GM15510 (cell line): ENCODE results near the gene CERS1.

ENCODE experiments used
- POLR2A ChIP-seq: IDR thresholded peaks from 3 replicates; pipeline ENCODE4 v1.6.1; 2011; ENCODE audit warnings: borderline replicate concordance; ENCODE audit not compliant: insufficient read length; ENCODE audit errors: extremely low read depth

The CERS1 gene

DNA sequence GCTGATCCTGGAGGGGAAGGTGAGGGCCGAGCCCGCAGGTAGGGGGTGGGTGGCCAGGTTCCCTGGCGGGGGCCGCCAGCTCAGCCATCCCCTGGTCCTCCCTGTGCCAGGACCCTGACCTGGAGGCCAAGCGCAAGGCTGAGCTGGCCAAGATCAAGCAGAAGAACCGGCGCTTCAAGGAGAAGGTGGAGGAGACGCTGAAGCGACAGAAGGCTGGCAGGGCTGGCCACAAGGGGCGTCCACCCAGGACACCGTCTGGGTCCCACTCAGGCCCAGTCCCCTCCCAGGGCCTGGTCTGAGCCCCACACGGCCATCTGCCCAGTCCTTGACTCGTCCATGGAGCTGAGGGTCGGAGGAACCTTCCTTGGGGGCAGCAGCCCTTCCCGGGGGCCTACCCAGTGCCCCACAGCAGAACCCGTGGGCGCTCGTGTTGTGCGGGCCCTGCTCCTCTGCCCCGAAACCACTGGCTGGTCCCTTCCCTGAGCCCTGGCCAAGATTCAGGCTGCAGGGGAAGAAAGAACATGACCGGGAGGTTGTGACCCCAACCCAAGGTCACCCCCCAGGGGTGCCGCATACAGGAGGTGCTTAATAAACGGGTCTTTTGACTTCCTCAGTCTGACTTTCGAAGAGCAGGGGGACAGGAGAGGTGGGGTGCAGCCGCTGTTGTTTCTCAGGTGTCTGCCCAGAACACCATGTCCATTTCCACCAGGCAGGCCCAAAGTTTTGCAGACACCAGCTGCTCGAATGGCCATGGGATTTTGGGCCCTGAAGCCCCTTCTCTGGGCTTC lies 32.3 kb upstream of the CERS1 start:
- TF ChIP-seq POLR2A: no peak

- TF ChIP-seq POLR2A: no peak
Measured at GRCh38 chr19:18924684-18925213, 28.8 kb upstream of the CERS1 start.

GRCh38 chr19:18922228-18922985 lies 26.4 kb upstream of the CERS1 start:
- TF ChIP-seq POLR2A: no peak

DNA sequence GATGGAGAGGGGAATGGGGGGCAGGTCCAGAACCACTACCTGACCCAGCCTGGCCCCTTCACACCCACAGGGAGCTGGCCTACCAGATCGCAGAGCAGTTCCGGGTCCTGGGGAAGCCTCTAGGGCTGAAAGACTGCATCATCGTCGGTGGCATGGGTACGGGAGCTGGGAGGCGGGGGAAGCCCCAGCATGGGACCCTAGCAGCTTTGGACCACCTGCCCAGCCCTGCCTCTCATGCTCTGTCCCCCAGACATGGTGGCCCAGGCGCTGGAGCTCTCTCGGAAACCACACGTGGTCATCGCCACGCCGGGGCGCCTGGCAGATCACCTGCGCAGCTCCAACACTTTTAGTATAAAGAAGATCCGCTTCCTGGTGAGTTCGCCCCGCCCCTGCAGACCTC lies 25.6 kb upstream of the CERS1 start:
- no peak for TF ChIP-seq POLR2A

- no peak for TF ChIP-seq POLR2A
Measured at GRCh38 chr19:18920400-18920799, 24.4 kb upstream of the CERS1 start.

DNA sequence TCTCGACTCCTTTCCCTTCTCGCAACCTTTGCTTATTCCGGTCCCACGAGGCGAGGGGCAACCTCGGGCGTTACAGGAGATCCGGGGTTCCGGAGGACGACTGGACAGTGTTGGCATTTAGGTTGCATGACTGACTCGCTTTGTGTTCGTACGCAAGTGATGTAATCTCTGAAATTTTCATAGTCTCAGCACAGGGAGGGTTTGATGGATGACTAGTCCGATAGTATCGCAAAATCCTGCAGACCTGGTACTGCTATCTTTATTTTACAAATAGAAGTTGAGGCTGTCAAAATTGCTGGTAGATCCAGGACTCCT lies 23.9 kb upstream of the CERS1 start:
- TF ChIP-seq POLR2A: no peak

GRCh38 chr19:18919086-18919899 lies 23.3 kb upstream of the CERS1 start, which contains the start of the genes COPE and DDX49:
COPE (minus strand) TSS chr19:18919387; CDS start chr19:18919348, 39 bp downstream.
DDX49 (plus strand) TSS chr19:18919715; CDS start chr19:18919742, 27 bp downstream.
- peak; percentile 84 for TF ChIP-seq POLR2A

GRCh38 chr19:18915639-18916038 lies 19.7 kb upstream of the CERS1 start:
- TF ChIP-seq POLR2A: no peak

DNA sequence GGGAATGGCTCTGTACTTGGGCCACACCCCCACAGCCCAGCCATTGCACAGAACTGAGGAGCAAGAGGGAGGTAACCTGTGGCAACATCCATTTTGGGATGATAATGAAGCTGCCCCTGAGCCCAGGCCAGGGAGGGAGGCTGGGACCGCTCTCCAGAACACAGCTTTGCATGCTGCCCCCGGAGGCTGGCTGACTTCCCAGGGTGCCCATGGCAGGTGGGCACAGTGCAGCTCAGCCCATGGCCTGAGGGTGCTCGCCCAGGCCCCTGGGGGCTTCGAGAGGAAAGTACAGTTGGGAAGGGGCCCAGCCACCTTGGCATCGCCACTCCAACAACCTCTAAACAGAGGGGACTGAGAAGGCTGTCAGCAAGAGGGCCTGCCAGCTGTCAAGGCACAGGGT lies 17.5 kb upstream of the CERS1 start:
- TF ChIP-seq POLR2A: no peak

DNA sequence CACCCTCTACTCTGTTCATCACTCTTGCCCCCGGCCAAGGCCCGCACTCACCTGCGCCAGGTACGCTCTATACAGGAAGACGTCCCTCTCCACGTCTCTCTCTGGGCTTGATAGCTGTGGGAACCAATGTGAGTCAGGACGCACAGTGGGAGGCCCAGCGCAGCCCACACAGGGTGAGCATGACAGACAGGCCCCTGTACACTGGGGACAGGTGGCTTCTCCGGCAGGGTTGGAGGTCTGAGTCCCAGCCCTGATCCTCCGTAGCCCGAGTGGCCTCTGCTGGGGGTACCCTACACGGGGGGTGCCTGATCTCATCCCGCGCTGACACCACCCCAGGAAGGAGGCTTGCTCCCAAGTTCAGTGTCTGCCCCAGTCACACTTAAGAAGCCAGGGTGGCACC lies 17.0 kb upstream of the CERS1 start:
- no peak for TF ChIP-seq POLR2A

GRCh38 chr19:18910801-18911436 lies 15.0 kb upstream of the CERS1 start:
- no peak for TF ChIP-seq POLR2A

- TF ChIP-seq POLR2A: no peak
Measured at GRCh38 chr19:18910010-18910409, 14.1 kb upstream of the CERS1 start.

GRCh38 chr19:18908917-18909619 lies 13.1 kb upstream of the CERS1 start:
- no peak for TF ChIP-seq POLR2A

GRCh38 chr19:18906605-18907519 lies 10.9 kb upstream of the CERS1 start:
- TF ChIP-seq POLR2A: no peak
